ENCODE data around the gene PACC1. TPM values are rescaled to one million over a fixed set of nuclear protein-coding genes. Genes with fewer than 3 reads are reported as not detected.

PACC1 gene
- total RNA-seq, 1 donor from 2014 or later, result 9.7 TPM

DNA sequence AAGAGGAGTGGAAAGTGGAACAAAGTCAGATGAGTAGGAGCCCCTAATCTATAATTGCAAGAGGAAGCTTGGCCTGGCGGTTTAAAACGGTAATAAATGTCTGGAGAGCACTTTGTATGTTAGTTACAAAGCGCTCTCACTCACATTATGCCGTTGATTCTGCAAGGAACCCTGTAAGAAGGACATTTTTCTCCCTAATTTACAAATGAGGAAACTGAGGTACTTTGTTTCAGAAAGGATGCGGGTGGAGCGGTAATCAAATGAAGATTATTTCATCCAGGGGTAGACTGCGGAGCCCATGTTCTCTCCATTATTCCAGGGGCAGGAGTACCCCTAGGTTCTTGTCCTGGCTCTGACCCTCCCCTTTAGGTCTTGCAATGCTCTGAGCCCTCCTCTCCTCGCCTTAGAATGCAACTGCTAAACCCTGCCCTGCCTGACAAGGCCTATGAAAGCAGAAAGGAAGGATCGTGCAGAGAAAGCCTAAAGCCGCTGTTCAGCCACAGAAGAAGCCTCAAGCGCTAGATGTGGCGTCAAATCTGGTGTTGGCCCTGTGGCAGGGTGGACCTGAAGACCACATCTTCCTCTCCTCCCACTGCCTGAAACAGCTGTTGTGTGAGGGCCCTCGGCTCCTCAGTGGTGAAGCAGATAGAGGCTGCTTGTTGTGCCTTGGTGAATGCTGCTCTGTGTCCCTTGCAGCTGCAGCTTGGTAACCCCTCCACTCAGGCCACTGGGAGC, 588 bp upstream of the PACC1 start:
- Histone ChIP-seq H3K36me3 (peaks cover under 1% of the 10 kb centered on the region), H3K4me3 (peak overlapping the region; percentile 85), H3K27me3 (no peaks in the 10 kb centered on the region), H3K9me3 (no peaks in the 10 kb centered on the region), H3K27ac (peak overlapping the region; percentile 60), H3K4me1 (peaks cover 9% of the 10 kb centered on the region)
- TF ChIP-seq, protein P1, sequence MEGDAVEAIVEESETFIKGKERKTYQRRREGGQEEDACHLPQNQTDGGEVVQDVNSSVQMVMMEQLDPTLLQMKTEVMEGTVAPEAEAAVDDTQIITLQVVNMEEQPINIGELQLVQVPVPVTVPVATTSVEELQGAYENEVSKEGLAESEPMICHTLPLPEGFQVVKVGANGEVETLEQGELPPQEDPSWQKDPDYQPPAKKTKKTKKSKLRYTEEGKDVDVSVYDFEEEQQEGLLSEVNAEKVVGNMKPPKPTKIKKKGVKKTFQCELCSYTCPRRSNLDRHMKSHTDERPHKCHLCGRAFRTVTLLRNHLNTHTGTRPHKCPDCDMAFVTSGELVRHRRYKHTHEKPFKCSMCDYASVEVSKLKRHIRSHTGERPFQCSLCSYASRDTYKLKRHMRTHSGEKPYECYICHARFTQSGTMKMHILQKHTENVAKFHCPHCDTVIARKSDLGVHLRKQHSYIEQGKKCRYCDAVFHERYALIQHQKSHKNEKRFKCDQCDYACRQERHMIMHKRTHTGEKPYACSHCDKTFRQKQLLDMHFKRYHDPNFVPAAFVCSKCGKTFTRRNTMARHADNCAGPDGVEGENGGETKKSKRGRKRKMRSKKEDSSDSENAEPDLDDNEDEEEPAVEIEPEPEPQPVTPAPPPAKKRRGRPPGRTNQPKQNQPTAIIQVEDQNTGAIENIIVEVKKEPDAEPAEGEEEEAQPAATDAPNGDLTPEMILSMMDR (IDR thresholded peaks at IDR 0.05), result no peak
- intact Hi-C loops (cut with DNase I), result no loop called here
- ATAC-seq, result no peak
- no peak for DNase-seq

- H3K27ac ChIP-seq, result peak overlapping the region; percentile 60
- H3K9me3 ChIP-seq, result no peaks in the 10 kb centered on the region
- intact Hi-C loops (cut with DNase I), result no loop called here
- H3K36me3 ChIP-seq, result peaks cover 13% of the 10 kb centered on the region
- ATAC-seq (no peak), DNase-seq (no peak)
- TF ChIP-seq, protein P1 (IDR thresholded peaks at IDR 0.05), result no peak
- H3K4me3 ChIP-seq, result peak overlapping the region; percentile 85
- H3K4me1 ChIP-seq, result peaks cover 9% of the 10 kb centered on the region
- no peaks in the 10 kb centered on the region for H3K27me3 ChIP-seq
Observed at GRCh38 chr1:212413902-212414327, 771 bp downstream of the PACC1 start.

- Histone ChIP-seq H3K36me3 (peaks cover 22% of the 10 kb centered on the region), H3K27me3 (no peaks in the 10 kb centered on the region), H3K9me3 (no peaks in the 10 kb centered on the region), H3K4me1 (peaks cover 9% of the 10 kb centered on the region), H3K27ac (no peak overlapping the region), H3K4me3 (no peak overlapping the region)
- ATAC-seq (no peak), DNase-seq (no peak)
- intact Hi-C loops (cut with DNase I), result no loop called here
- TF ChIP-seq, protein P1 (IDR thresholded peaks at IDR 0.05), result no peak
Observed at GRCh38 chr1:212412374-212412773, 2.3 kb downstream of the PACC1 start.

DNA sequence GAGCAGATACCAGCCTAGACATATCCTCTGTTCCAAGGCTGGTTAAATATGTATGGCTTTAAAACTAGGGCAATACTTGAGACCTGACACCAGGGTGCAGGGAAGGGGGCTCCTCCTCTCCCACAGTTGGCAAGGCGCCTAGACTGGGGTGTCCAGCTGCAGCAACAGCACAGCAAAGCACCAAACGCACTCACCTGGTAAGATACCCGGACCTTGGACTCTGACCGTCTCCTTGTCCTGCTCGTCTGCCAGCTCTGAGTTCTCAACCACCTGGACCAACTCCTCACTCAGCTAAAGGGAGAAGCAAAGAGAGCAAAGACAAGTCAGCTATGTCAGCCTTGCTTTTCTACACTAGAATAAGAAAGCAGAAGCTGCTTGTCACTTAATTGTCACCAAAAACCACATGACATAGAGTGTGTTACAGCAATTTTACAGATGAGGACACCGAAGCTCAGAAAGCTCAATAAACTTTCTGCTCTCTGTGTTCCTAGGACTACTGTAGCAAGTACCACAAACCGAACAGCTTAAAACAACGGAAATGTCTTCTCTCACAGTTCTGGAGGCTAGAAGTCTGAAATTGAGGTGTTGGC, 4.4 kb downstream of the PACC1 start:
- H3K27me3 ChIP-seq, result no peaks in the 10 kb centered on the region
- TF ChIP-seq, protein P1 (IDR thresholded peaks at IDR 0.05), result no peak
- no peak overlapping the region for H3K27ac ChIP-seq
- H3K9me3 ChIP-seq, result no peaks in the 10 kb centered on the region
- no peak for DNase-seq
- intact Hi-C loops (cut with DNase I), result no loop called here
- H3K36me3 ChIP-seq, result peaks cover 28% of the 10 kb centered on the region
- ATAC-seq, result no peak
- no peak overlapping the region for H3K4me3 ChIP-seq
- H3K4me1 ChIP-seq, result peaks cover 5% of the 10 kb centered on the region

- Histone ChIP-seq H3K36me3 (peaks cover 6% of the 10 kb centered on the region), H3K27me3 (no peaks in the 10 kb centered on the region), H3K4me1 (no peaks in the 10 kb centered on the region), H3K9me3 (no peaks in the 10 kb centered on the region), H3K27ac (no peak overlapping the region), H3K4me3 (no peak overlapping the region)
- intact Hi-C loops (cut with DNase I), result no loop called here
- TF ChIP-seq, protein P1 (IDR thresholded peaks at IDR 0.05), result no peak
- ATAC-seq, result no peak
- DNase-seq, result no peak
Observed at GRCh38 chr1:212402666-212403321, 11.9 kb downstream of the PACC1 start.

Measured in upper lobe of right lung (tissue), 1 donor.